ENCODE measurements around the gene SORBS2. TPM values are rescaled to one million over a fixed set of nuclear protein-coding genes. Genes with fewer than 3 reads are reported as not detected.

SORBS2 gene
- total RNA-seq, 1 donor from 2014 or later = 1.1 TPM

GRCh38 chr4:185817403-185817818 is 5.4 kb upstream of the SORBS2 start:
- TF ChIP-seq CTCF (IDR thresholded peaks at IDR 0.05; ENCODE audit: insufficient read depth, low read length, severe bottlenecking) = no peak

GRCh38 chr4:185813133-185813532 is 1.1 kb upstream of the SORBS2 start:
- Histone ChIP-seq H3K27me3 (ENCODE audit: control insufficient read depth, insufficient read depth, low read length) (no peaks in the 10 kb centered on the region), H3K36me3 (ENCODE audit: control insufficient read depth, insufficient read depth, low read length) (no peaks in the 10 kb centered on the region), H3K4me3 (ENCODE audit: low read depth, low read length) (no peak overlapping the region)
- TF ChIP-seq CTCF (IDR thresholded peaks at IDR 0.05; ENCODE audit: insufficient read depth, low read length, severe bottlenecking) = no peak
- DNase-seq (ENCODE audit: low read depth) (no peak), FAIRE-seq (no peak)

More at GRCh38 chr4:185817403-185817818, 5.4 kb upstream of the SORBS2 start:
- DNase-seq (ENCODE audit: low read depth) (peak; percentile 15), FAIRE-seq (no peak)
- Histone ChIP-seq H3K36me3 (ENCODE audit: control insufficient read depth, insufficient read depth, low read length) (no peaks in the 10 kb centered on the region), H3K27me3 (ENCODE audit: control insufficient read depth, insufficient read depth, low read length) (no peaks in the 10 kb centered on the region), H3K4me3 (ENCODE audit: low read depth, low read length) (no peak overlapping the region)

- Histone ChIP-seq H3K4me3 (ENCODE audit: low read depth, low read length) (peak overlapping the region; percentile 41), H3K36me3 (ENCODE audit: control insufficient read depth, insufficient read depth, low read length) (no peaks in the 10 kb centered on the region), H3K27me3 (ENCODE audit: control insufficient read depth, insufficient read depth, low read length) (no peaks in the 10 kb centered on the region)
- FAIRE-seq (no peak), DNase-seq (ENCODE audit: low read depth) (peak; percentile 25)
- no peak for TF ChIP-seq CTCF (IDR thresholded peaks at IDR 0.05; ENCODE audit: insufficient read depth, low read length, severe bottlenecking)
These were observed 1.1 kb downstream of the SORBS2 start for GRCh38 chr4:185810746-185811508.

- H3K27me3 ChIP-seq (ENCODE audit: control insufficient read depth, insufficient read depth, low read length) = no peaks in the 10 kb centered on the region
- FAIRE-seq (no peak), DNase-seq (ENCODE audit: low read depth) (no peak)
- H3K4me3 ChIP-seq (ENCODE audit: low read depth, low read length) = no peak overlapping the region
- TF ChIP-seq CTCF (IDR thresholded peaks at IDR 0.05; ENCODE audit: insufficient read depth, low read length, severe bottlenecking) = no peak
- H3K36me3 ChIP-seq (ENCODE audit: control insufficient read depth, insufficient read depth, low read length) = no peaks in the 10 kb centered on the region
These were observed 2.4 kb downstream of the SORBS2 start for GRCh38 chr4:185809533-185810071.

GRCh38 chr4:185809121-185809520 is 2.9 kb downstream of the SORBS2 start:
- TF ChIP-seq CTCF (IDR thresholded peaks at IDR 0.05; ENCODE audit: insufficient read depth, low read length, severe bottlenecking) = no peak
- H3K36me3 ChIP-seq (ENCODE audit: control insufficient read depth, insufficient read depth, low read length) = no peaks in the 10 kb centered on the region
- no peak overlapping the region for H3K4me3 ChIP-seq (ENCODE audit: low read depth, low read length)
- FAIRE-seq = no peak
- DNase-seq (ENCODE audit: low read depth) = no peak
- H3K27me3 ChIP-seq (ENCODE audit: control insufficient read depth, insufficient read depth, low read length) = no peaks in the 10 kb centered on the region
